Left colon (tissue), 2 donors: Measurements from ENCODE around the gene LCE1F. TPM values are rescaled to one million over a fixed set of nuclear protein-coding genes. Genes with fewer than 3 reads are reported as not detected.

Experiments used
- ATAC-seq: fragments of 200-7000 bp; cut with Tn5 transposase; one replicate; pipeline ENCODE4 v1.9.1; 2020; ENCODE audit warnings: mild to moderate bottlenecking, moderate library complexity
- DNase-seq, 2 donors: peaks; one replicate each; pipeline ENCODE4 v3.0.0-alpha.2; 2020
- intact Hi-C, 2 donors: fragments of 100-400 bp; cut with DNase I in 1 of 2; cut with micrococcal nuclease in 1 of 2; formaldehyde crosslinking; loops; one replicate each; pipeline versions ENCODE4 v1.11.2 to v1.14.0; 2022; cut with DNase I, micrococcal nuclease
- total RNA-seq, 2 donors: library from RNA; stranded (reverse); fragmentation: NEBNext Ultra II Directional; extraction: Animal tissue kit (Norgen Biotek cat#: 25700); gene quantifications; one replicate each; pipeline ENCODE4 v1.2.1, GENCODE V29; 2021
- donor health status: DM: no; HTN: no; CAD: no.
- donor health status: DM: yes; HTN: yes; CAD: no.

The LCE1F gene
- total RNA-seq, 2 donors from 2014 or later, result not detected

GRCh38 chr1:152768847-152769533, 6.0 kb upstream of the LCE1F start:
- no peak for DNase-seq

GRCh38 chr1:152770411-152770810, 4.5 kb upstream of the LCE1F start:
- ATAC-seq (no peak), DNase-seq (no peak)
- intact Hi-C loops, result no loop called here

More at GRCh38 chr1:152768847-152769533, 6.0 kb upstream of the LCE1F start:
- intact Hi-C loops, result no loop called here
- ATAC-seq, result no peak

GRCh38 chr1:152776361-152776760, 1.4 kb downstream of the LCE1F start:
- DNase-seq, result no peak
- no peak for ATAC-seq
- intact Hi-C loops, result no loop called here

DNA sequence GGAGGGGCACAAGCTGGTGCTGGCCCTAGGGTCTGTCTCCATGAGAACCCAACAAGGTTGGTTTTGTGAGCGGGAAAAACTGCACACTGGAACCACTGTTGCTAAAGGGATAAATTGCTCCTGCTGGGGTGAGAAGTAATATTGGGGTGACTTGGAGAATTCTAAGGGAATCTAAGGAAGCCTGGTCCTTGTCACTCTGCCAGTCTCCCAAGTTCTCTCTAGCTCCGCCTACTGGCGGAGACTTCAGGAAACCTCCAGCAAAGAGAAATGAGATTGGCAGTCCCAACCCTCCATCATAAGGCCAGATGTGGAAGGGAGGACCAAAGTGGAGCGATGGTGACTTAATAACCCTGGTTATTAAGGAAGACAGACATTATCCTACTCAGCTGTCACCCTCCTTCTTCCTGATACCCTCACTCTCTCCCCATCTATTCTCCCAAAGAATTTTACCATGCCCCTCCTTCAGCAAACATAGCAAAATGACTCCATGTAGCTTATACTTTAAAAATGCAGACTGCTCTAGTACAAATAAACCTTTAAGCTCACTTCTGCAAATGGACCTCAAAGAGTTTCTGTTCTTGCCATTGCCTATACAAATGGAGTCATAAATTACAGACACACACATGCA, 2.7 kb downstream of the LCE1F start:
- ATAC-seq (no peak), DNase-seq (peak in 1 of 2 donors; percentile 11)
- intact Hi-C loops, result no loop called here

DNA sequence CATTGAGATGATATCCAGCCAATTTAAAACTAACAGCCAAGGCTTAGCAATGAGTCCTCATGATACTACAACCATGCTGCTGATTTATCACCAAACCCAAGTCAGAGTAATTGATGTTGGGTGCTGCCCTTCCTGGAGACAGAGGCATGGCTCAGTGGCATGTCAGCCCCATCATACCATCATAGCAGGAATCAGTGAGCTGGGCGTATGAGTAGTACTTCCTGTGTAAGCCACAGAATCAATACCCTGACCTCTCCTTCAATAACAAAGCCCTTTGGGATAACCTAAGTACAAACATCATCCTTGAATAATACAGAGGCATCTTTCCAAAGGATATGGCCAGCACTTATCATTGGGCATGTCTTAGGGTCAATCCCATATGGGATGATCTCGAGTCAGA, 8.2 kb downstream of the LCE1F start:
- ATAC-seq (no peak), DNase-seq (no peak)
- intact Hi-C loops, result no loop called here

- DNase-seq (no peak), ATAC-seq (no peak)
- intact Hi-C loops, result no loop called here
Observed at GRCh38 chr1:152786077-152786476, 11.1 kb downstream of the LCE1F start, which contains the start of gene LCE1E. Gene LCE1E, plus strand, starts transcription at chr1:152786257. Its CDS starts 1,043 bp downstream, at chr1:152787300.

DNA sequence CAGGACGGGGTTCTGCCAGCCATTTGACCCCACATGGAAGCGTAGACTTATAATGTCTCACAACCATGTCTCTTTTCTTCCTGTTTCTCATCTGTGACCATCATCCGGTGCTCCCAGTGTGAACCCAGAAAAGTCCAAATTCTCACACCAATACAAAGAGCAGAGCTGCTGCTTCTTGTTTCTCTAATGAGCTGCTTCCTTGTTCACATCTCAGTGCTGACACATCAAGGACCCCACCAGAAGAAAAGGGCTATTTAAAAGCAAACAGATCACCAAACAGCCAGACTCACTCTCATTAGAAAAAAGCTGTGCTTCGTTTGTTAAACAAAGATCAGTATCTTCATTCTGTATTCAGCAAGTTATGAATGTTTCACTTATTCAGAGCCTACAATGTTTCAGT, 20.7 kb downstream of the LCE1F start:
- DNase-seq (no peak), ATAC-seq (no peak)
- intact Hi-C loops, result no loop called here

- intact Hi-C loops, result no loop called here
- no peak for ATAC-seq
- no peak for DNase-seq
Observed at GRCh38 chr1:152796421-152796820, 21.5 kb downstream of the LCE1F start, which contains the start of gene LCE1D. Gene LCE1D, plus strand, starts transcription at chr1:152796721. Its CDS starts 1,074 bp downstream, at chr1:152797795.

DNA sequence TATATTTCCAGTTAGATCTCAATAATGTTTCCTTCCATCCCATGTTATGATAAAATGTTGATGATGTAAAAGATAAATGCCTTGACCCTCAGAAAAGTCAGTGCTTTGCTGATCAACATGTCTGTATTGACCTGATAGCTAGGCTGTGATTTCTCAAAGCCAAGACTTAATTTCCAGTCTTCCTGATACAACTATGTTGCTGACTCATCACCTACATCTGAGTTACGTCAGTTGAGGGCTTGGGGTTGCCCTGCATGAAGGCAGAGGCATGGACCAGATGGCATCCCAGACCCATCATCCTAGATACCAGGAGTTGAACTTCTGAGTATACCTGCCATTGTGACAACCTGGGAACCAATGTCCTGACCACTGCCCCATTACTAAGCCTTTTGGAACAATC, 26.4 kb downstream of the LCE1F start:
- DNase-seq (no peak), ATAC-seq (no peak)
- intact Hi-C loops, result no loop called here

DNA sequence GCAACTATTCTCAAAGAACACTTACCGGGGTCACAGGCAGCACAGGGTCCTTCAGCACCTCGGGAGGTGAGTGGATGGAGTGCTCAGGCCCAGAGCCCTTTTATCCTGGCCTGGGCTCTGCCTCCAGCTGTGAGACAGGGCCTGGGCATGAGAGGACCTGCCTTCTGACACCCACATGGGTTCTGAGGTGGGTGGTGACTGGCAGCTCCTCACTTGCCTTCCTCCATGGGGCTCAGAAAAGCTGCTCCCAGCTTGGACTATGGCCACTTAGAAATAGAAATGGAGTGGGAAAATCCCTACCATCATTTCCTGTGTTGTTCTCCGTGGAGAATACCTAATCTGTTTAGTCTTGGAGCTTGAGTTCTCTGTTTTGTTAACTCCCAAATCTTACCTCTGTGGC, 31.6 kb downstream of the LCE1F start, which contains the start of gene LCE1C:
Gene LCE1C, minus strand, starts transcription at position 76 of the 400 bp plus-strand sequence. CDS start 1,173 bp downstream, outside the sequence.
- intact Hi-C loops, result no loop called here
- DNase-seq (no peak), ATAC-seq (no peak)

DNA sequence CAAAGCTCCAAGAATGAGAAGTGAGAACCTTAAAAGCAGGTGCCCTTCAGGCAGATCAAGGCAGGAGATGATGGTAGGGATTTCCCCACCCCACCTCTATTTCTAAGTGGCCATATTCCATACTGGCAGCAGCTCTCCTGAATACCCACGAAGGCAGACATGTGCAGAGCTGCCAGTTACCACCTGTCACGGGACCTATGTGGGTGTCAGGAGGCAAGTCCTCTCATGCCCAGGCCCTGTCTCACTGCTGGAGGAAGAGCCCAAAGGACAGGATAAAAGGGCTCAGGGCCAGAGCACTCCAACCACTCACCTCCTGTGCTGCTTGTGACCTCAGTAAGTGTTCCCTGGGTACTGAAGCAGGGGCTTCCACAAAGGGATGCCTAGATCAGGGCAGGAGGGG, 36.1 kb downstream of the LCE1F start:
- no peak for ATAC-seq
- intact Hi-C loops, result no loop called here
- DNase-seq, result no peak

GRCh38 chr1:152811671-152812070, 36.7 kb downstream of the LCE1F start, which contains the start of gene LCE1B:
Gene LCE1B, plus strand, starts transcription at chr1:152811971. Its CDS starts 476 bp downstream, at chr1:152812447.
- ATAC-seq (no peak), DNase-seq (no peak)
- intact Hi-C loops, result no loop called here

DNA sequence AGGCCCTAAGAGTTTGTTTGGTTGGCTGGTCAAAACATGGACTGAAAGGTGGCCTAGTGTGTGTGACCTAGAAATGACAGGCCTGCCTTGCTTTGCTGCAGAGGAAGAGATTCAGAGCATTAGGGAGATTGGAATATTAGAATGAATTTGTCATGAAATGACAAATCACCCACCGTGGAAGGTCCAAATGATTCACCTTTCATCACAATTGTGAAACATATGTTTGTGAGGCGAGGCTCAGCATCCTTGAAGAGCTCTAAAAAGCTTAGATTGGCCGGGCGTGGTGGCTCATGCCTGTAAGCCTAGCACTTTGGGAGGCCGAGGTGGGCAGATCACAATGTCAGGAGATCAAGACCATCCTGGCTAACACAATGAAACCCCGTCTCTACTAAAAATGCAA, 42.4 kb downstream of the LCE1F start:
- intact Hi-C loops, result no loop called here
- no peak for DNase-seq
- ATAC-seq, result no peak

DNA sequence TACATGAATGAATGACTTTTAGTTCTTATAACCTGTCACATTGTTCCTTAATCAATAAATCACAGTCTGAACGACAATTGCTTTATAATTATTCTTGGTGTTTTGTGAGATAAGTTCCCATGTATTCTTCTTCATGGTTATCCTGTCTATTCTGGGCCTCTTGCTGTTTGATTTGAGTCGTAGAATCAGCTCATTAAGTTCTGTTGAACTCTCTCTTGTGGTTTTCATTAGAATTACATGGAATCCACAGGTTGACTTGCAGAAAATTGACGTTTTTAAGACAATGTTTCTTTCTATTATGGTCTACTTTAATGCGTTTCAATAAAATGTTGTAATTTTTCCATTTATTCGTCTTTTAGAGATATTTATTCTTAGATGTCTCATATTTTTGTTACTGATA, 48.4 kb downstream of the LCE1F start:
- DNase-seq (no peak), ATAC-seq (no peak)
- intact Hi-C loops, result no loop called here

DNA sequence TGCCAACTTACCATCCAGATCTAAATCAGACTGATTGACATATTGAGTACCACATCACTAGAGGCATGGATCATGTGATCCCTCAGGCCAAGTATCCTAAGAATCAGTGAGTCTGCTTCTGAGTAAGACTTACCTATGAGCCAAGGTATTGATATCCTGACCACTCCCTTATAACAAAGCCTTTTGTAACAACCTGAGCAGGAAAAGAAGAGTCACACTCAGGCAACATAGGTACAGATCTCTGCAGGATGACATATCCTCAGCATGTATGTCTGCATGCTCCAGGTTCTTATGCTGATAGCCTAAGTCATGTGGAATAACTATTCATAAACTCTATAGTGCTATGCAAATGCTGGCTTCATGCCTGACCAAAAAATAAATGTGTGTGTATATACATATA, 50.0 kb downstream of the LCE1F start:
- ATAC-seq, result no peak

More for the DNA sequence above, 50.0 kb downstream of the LCE1F start:
- intact Hi-C loops, result no loop called here
- DNase-seq, result no peak

Other genes with a start within 250 kb of the LCE1F start
- gene LCE3E, start 208.4 kb upstream of the LCE1F start, total RNA-seq, result not detected
- gene LCE3D, start 194.6 kb upstream of the LCE1F start, total RNA-seq, result not detected
- not detected for gene LCE3C, start 174.9 kb upstream of the LCE1F start, total RNA-seq
- not detected for gene LCE3B, start 161.3 kb upstream of the LCE1F start, total RNA-seq
- not detected for gene LCE3A, start 152.0 kb upstream of the LCE1F start, total RNA-seq
- not detected for gene LCE2D, start 111.8 kb upstream of the LCE1F start, total RNA-seq
- gene LCE2C, start 99.9 kb upstream of the LCE1F start, total RNA-seq, result not detected
- not detected for gene LCE2B, start 89.0 kb upstream of the LCE1F start, total RNA-seq
- not detected for gene LCE2A, start 76.8 kb upstream of the LCE1F start, total RNA-seq
- not detected for gene LCE4A, start 67.0 kb upstream of the LCE1F start, total RNA-seq
- not detected for gene KPRP, start 17.1 kb upstream of the LCE1F start, total RNA-seq
- gene LCE1E, start 11.1 kb downstream of the LCE1F start, total RNA-seq, result not detected
- not detected for gene LCE1D, start 21.6 kb downstream of the LCE1F start, total RNA-seq
- gene LCE1C, start 31.5 kb downstream of the LCE1F start, total RNA-seq, result not detected
- gene LCE1B, start 36.8 kb downstream of the LCE1F start, total RNA-seq, result not detected
- gene LCE1A, start 52.3 kb downstream of the LCE1F start, total RNA-seq, result not detected
- gene LCE6A, start 67.7 kb downstream of the LCE1F start, total RNA-seq, result not detected
- gene LCE7A, start 84.9 kb downstream of the LCE1F start, total RNA-seq, result not detected
- not detected for gene SMCP, start 103.2 kb downstream of the LCE1F start, total RNA-seq
- gene IVL, start 133.4 kb downstream of the LCE1F start, total RNA-seq, result not detected
- not detected for gene SPRR5, start 172.1 kb downstream of the LCE1F start, total RNA-seq
- not detected for gene SPRR4, start 195.5 kb downstream of the LCE1F start, total RNA-seq
- gene SPRR1A, start 208.9 kb downstream of the LCE1F start, total RNA-seq, result not detected
- not detected for gene SPRR3, start 226.6 kb downstream of the LCE1F start, total RNA-seq